Gastrocnemius medialis (tissue), 4 donors: ENCODE measurements around the gene CFHR1.

Experiments
- POLR2A ChIP-seq, 2 donors: fragments of 450-650 bp; IDR thresholded peaks; one replicate each; pipeline ENCODE4 v1.6.1; 2017; ENCODE audit warnings: antibody characterized with exemption in 2 of 2, mild to moderate bottlenecking in 2 of 2, moderate library complexity in 2 of 2
- TF ChIP-seq, protein P1 (sequence below), 5 experiments: fragments of 450-650 bp in 3 of 5; fragments of 200-600 bp in 2 of 5; sonication (generic) in 2 of 5; IDR thresholded peaks in 4 of 5; conservative IDR thresholded peaks in 1 of 5; 1 replicate in 4 of 5; 2 replicates in 1 of 5; pipeline ENCODE4 v1.5.1; 2016 to 2019; ENCODE audit warnings: antibody characterized with exemption in 5 of 5, mild to moderate bottlenecking in 3 of 5, moderate library complexity in 3 of 5

DNA sequence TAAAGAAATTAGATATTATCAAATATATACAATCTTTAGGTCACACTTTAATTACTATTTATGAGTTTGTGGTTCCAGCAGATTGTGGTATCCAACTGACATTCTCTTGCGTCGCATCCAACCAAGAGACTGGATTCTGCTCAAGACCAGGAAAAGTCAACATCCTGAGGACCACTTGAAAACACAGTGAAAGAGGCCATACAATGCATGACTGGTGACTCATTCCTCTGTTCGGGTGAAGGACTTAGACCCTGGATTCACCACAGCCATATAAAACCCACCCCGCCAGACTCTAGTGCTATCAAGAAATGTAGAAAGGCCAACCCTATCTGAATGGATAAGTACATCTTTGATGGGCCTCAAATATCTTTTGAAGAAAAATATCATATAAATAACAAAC is 53.9 kb downstream of the CFHR1 start:
- TF ChIP-seq, protein P1, sequence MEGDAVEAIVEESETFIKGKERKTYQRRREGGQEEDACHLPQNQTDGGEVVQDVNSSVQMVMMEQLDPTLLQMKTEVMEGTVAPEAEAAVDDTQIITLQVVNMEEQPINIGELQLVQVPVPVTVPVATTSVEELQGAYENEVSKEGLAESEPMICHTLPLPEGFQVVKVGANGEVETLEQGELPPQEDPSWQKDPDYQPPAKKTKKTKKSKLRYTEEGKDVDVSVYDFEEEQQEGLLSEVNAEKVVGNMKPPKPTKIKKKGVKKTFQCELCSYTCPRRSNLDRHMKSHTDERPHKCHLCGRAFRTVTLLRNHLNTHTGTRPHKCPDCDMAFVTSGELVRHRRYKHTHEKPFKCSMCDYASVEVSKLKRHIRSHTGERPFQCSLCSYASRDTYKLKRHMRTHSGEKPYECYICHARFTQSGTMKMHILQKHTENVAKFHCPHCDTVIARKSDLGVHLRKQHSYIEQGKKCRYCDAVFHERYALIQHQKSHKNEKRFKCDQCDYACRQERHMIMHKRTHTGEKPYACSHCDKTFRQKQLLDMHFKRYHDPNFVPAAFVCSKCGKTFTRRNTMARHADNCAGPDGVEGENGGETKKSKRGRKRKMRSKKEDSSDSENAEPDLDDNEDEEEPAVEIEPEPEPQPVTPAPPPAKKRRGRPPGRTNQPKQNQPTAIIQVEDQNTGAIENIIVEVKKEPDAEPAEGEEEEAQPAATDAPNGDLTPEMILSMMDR (IDR thresholded peaks at IDR 0.05 in 4 of 5, conservative IDR thresholded peaks at IDR 0.05 in 1 of 5) = no peak
- TF ChIP-seq POLR2A (IDR thresholded peaks at IDR 0.05) = no peak
